ENCODE measurements around the gene RCN1.
"Not testable (repeated sequence)": the region's sequence is repeated elsewhere in the genome, so short reads cannot be mapped to it uniquely, and the experiment has no call there.

The RCN1 gene

DNA sequence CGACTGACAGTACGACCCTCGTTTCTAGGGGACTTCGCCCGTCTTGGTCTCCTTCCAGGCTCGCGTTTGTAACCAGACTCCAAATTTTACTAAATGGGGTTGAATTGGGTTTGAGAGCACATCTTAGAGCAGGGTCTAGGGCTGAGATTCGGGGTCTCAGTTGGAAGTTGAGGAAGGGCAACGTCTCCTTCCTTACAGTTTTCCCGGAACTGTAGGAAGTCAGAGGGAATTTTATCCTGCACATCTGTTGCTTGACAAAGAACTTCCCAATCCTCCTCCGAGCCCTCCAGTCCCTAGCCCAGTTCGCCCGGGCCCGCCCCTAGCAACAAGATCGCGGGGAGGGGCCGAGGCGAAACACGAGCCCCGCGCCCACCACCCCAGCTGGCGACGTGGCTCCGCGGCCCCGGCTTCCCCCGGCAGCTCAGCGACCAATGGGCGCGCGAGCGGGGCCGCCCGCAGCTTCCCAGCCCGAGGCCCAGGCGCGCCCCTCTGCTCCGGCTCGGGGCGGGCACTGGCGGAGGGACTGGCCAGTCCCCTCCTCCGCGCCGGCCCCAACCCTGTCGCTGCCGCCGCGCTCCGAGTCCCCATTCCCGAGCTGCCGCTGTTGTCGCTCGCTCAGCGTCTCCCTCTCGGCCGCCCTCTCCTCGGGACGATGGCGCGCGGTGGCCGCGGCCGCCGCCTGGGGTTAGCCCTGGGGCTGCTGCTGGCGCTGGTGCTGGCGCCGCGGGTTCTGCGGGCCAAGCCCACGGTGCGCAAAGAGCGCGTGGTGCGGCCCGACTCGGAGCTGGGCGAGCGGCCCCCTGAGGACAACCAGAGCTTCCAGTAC is at the start of gene RCN1:
TSS of gene RCN1 (plus strand) at position 530 of the 826 bp plus-strand sequence. CDS start at position 653, 123 bp downstream.
- no peak for DNase-seq (ENCODE audit: low spot score)

DNA sequence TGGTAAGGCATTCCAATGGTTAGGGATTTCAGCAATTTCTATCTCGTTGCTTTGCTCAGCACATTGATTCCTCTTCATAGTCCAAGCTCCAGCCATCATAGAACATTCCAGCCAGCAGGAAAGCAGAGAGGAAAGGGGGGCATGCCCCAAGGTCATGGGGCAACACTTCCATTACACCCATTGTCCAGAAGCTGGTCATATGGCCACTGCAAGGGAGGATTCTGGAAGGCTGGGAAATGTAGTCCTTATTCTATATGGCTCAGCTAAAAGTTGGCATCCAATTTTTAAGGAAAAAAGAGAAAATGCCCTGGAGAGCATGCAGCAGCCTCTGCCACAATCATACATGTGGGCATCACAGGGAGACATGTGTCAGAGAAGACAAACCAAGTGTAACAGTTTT is 47.1 kb upstream of the RCN1 start:
- DNase-seq (ENCODE audit: low spot score), result no peak

DNA sequence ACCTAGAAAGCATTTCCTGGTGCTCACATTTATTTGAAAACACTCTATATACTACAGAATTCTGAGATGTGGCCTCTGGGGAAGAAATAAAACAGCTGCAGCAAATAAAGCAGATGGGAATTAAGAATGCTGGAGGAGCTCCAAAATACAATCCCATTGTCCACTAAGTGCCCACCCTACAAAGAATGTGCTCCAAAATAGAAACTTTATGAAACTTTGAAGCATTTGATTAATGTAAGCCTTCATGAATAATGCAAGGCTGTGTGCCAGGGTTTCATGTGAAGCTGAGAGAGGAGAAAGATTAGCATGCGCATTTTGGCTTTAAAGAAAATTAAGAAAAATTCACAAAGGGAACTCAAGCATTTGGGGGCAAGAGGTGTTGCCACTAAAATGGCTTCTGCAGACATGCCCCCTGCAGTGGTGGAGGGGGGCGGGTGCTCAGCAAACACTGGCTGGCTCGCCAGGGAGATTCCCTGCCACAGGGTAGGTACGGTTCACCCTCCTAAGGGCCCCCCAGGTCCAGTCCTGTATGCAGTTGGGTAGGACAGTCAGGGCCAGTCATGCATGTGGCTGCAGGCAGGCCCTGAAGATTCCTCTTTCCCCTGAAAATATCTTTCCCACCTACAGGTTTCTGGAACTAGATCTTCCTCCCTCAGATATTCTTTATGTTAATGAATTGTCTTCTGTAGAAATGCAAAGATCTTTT is 46.6 kb upstream of the RCN1 start:
- no peak for DNase-seq (ENCODE audit: low spot score)

DNA sequence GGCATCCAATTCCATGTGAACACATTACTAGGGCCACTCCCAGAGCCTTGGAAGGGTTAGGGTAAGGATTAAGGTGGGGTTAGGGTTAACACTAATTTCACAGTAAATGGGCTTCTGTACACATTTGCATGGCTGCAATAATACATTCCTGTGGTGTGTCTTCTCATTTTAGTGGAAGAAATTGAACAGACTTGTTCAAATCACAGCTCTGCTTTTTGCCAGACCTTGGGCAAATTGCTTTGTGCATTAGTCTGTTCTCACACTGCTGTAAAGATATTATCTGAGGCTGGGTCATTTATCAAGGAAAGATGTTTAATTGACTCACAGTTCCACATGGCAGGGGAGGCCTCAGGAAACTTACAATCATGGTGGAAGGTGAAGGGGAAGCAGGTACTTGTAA is 45.4 kb upstream of the RCN1 start:
- DNase-seq (ENCODE audit: low spot score), result no peak

DNA sequence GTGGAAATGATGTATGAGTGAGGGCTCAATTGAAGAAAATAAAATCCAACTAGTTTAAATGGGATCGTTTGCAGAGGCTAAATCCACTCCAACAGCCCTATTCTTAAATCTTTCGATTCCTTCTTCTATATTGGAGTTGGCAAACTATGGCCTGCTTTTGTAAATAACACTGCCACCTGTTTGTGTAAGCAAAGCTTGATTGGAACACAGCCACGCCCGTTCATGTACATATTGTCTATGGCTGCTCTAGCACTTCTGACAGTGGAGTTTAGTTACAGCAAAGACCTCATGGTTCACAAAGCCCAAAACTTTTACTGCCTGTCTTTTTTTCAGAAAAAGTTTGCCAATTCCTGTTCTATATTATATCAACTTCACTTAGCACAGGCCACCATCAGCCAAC is 40.6 kb upstream of the RCN1 start:
- no peak for DNase-seq (ENCODE audit: low spot score)

DNA sequence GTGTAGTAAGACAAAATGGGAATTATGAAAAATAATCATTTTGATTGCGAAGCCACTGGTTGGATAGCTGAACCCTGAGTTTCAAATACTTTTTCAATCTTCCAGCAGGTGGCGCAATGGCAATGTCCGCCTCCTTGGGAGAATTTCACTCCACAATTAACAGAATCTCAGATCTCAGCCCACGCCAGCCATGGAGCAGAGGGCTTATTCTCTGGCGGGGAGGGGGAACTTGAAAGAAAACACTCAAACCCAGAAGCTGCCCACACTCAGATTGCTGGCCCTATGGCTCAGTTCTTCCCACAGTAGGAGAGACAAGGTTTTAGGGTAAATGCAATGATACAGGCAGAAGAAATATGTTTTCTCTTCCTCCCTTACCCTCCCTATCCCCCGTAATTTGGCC is 38.7 kb upstream of the RCN1 start:
- DNase-seq (ENCODE audit: low spot score), result peak; percentile 65

DNA sequence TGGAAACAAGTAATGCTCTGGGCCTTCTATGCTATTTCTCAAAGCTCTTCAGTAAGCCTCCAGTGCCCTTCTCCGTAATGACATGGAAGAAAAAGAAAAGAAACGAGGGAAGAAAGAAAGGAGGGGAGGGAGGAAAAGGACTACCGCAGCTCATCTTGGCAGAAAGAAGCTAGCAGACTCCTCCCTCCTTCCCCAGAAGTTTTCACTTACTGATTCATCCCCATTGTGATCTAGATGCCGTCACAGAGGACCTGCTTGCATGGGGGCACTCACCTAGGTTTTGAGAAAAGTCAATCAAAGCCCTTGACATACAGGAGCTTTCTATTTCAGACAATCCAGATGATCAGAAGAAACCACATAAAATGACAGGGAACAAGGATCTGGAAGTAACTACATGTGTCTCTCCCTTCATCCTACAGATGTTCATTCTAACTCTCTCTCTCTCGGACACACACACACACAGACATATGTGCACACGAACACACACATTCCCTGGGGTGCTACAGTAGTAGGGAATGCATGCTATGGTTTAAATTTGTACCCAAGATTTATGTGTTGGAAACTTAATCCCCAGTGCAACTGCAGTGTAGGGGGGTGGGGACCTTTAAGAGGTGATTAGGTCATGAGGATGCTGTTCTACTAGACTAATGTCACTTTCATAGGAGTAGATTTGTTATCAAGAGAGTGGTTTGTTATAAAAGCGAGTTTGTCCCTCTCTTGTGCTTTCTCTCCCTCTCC is 37.6 kb upstream of the RCN1 start:
- DNase-seq (ENCODE audit: low spot score), result no peak

DNA sequence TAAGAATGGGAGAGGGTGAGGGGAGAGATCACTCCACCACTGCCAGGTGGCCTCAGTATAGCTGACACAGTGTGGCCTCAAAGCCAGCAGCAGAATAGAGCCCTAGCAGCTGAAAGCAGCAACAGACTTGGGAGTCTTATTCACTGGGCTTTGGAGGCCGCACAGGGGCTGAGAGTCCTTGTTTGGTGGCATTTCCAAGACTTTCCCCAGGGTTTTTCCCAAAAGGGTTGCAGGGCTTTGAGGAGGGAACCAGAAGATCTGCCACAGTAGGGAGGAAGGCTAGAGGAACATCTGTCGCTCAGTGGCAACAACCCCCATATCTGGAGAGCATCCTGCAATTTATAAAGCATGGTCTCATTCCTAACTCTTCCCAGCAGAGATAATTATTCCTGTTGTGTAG is 35.0 kb upstream of the RCN1 start:
- no peak for DNase-seq (ENCODE audit: low spot score)

DNA sequence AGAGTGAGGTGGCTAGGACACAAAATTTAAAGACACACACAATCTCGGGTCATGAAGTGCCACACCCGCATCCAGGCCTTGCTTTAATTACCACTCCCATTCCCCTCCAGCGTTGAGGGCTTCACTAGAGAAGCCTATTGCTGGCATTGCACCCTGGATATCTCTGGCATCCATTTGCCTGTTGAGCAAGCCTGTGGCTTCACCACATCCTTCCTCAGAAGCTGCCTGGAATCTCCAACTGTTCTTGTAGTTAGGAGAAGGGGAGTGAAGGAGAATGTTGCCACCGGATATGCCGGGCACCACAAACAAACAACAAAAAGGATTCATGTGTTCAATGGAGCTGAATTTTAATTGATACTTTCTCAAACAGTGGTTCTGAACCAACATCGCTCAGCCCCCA is 34.4 kb upstream of the RCN1 start:
- DNase-seq (ENCODE audit: low spot score), result no peak

DNA sequence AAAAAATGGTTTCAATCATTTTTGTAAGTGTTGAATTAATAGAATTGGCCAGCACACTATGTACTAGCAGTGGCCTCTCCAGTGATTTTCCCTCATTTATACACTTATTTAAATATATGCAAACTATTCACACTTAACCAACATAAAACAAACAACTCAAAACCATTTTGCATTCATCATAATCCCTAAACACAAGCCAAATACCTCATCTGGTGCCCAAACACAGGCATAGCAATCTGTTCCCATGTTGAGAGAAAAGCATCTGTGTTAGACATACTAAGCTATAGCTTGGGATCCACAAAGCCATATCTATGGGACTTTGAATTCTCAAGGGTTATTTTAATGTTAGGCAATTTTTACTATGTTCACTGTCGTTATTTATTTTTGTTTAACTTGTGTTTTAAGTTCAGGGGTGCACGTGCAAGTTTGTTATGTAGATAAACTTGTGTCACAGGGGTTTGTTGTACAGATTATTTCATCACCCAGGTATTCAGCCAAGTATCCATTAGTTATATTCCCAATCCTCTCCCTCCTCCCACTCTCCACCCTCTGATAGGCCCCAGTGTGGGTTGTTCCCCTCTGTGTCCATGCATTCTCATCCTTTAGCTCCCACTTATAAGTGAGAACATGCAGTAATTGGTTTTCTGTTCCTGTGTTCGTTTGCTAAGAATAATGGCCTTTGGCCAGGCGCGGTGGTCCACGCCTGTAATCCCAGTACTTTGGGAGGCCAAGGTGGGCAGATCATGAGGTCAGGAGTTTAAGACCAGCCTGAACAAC is 31.0 kb upstream of the RCN1 start:
- no peak for DNase-seq (ENCODE audit: low spot score)

DNA sequence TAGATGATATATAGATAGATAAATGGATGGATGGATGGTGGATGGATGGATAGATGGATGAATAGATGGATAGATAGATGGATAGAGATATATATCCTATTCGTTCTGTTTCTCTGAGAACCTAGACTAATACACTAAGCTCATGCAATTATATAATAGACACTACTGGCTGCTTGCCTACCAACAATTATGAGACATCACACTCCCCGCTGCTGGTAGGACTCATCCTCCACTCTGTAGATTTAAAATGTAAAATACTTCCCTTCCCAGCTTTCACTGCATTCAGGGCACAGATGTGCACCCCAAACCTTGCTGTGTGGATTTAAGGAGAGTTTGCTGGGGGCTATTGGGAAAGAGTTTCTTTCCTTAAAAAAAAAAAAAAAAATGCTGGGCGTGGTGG is 28.3 kb upstream of the RCN1 start:
- DNase-seq (ENCODE audit: low spot score), result no peak

DNA sequence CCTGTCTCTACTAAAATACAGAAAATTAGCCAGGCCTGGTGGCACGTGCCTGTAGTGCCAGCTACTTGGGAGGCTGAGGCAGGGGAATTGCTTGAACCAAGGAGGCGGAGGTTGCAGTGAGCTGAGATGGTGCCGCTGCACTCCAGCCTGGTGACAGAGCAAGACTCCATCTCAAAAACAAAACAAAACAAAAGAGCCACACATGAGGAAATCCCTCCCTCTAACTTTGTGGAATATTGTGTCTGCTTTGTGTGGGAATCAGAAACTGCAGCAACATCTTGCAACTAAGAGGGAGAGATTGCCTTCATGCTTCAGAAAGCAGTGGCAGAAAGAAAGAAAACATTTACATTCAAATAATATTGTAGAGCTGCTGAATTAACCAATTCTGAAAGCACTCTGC is 27.8 kb upstream of the RCN1 start:
- not testable (repeated sequence) for DNase-seq (ENCODE audit: low spot score)

DNA sequence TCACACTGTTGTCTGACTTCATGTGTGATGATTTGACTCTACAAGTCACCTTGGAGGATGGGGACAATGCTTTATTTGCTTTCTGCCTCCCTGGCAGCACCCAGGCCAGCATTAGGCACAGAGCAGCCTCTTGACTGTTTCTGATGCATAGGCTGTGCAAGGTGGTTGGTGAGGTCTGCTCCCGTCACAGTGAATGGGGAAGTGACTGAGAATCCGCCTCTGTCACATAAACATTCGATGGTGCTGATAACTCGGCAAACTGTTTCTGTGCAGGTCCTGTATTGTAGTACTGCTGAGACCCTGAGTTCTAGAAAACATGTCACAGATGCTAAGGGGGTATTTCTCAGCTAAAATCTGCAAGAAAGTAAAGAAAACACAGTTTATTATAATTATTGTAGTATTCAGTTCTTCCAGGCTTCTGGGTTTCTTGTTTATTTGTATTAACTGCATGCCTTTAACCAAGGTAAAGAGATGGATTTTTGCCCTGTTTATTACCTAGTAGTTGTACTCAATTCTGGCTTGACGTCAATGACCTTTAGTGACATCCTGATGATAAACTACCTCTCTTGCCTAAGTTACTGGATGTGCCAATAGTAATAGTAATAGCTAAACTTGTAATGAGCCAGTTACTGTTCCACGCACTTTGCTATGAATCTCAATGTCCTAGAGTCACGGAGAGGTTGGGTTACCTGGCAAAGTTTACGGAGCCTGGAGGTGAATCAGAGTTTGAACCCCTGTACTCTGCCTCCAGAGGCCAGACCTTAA is 24.8 kb upstream of the RCN1 start:
- no peak for DNase-seq (ENCODE audit: low spot score)

DNA sequence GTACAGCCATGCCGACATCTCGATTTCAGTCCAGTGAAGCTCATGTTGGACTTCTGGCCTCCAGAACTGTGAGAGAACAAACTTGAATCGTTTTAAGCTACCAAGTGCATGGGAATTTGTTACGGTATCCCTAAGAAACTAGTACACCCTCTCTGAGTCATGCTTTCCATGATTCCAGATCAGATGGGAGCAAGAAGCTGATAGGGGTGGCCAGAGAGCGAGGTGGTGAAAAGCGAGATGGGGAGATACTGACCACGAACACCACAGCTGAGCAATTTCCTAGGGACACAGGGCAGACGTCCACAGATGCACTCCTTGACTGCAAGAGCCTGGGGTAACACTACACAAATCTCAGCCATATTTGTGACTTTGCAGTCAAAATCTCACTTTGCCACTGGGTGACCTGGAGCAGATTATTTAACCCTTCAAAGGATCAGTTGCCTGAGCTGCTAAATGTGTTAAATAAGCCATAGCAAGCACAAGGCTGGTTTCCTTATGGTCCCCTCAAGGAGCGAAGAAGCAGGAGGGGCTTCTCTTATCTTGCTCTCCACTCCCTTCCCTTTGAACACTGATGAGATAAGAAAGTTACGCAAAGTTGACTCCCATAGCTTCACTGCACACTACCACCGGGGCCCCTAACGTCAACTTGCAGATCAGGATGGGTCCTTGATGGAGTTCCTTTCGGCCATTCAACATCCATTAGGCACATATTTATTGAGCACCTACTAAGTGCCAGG is 22.6 kb upstream of the RCN1 start:
- no peak for DNase-seq (ENCODE audit: low spot score)

DNA sequence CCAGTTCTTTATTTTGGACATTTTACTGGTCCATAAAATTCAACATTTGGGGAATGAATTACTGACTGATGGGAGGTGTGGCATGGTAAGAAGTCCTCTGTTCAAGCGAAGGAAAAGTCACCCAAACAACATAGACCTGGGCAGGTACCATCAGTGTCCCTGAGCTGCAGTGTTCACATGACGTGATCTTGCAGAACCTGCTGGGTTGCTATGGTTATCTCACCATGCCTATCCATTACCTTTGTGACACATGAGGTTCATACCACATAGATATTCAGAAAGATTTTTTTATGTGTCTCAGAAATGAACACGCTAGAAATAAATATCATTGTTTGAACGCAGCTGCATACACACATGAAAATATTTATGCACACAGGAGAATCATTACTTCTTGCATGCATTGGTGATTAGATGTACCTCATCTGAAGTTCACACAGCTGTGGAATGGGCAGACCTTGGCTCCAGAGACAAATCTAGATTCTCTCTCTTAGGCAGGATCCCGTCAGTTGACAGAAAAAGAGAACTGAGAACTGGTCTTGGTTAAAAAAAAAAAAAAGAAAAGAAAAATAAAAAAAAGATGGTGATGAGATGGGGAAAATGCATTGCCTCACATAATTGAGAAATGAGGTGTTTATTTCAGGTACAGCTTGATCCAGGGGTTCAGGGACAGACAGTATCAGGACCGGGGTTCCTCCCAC is 21.4 kb upstream of the RCN1 start:
- no peak for DNase-seq (ENCODE audit: low spot score)

DNA sequence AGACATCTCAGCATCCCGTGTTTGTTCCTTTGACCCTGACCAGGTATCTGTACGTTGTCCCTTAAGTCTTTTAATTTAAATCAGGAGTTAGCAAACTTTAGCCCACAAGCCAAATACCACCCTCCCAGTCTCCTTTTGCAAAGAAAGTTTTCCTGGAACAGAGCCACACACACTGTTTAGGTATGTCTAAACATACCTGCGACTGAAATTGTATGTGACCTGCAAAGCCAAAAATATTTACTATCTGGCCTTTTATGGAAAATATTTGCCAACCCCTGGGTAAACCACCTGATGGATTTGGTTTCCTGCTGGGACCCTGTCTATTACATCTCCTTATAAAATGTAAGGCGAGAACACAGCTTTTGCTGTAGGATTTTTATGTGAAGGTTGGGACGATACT is 20.2 kb upstream of the RCN1 start:
- DNase-seq (ENCODE audit: low spot score), result no peak

DNA sequence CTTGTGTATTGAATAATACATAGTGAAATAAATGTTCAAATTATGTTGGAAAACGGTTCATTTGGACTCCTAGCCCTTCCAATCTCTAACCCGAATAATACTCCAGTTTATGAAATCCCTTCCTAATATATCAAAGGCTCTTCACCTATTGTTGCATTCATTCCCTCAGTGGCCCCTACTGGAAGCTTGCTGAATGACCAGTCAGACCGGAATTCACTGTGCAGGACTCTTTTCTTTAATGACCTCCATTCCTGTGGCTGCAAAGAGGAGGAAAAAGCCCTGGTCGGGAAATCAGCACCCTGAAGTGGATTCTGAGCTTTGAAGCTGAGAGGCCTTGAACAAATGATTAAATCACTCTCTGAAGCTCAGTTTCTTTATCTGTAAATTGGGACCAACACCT is 19.1 kb upstream of the RCN1 start:
- DNase-seq (ENCODE audit: low spot score), result no peak

DNA sequence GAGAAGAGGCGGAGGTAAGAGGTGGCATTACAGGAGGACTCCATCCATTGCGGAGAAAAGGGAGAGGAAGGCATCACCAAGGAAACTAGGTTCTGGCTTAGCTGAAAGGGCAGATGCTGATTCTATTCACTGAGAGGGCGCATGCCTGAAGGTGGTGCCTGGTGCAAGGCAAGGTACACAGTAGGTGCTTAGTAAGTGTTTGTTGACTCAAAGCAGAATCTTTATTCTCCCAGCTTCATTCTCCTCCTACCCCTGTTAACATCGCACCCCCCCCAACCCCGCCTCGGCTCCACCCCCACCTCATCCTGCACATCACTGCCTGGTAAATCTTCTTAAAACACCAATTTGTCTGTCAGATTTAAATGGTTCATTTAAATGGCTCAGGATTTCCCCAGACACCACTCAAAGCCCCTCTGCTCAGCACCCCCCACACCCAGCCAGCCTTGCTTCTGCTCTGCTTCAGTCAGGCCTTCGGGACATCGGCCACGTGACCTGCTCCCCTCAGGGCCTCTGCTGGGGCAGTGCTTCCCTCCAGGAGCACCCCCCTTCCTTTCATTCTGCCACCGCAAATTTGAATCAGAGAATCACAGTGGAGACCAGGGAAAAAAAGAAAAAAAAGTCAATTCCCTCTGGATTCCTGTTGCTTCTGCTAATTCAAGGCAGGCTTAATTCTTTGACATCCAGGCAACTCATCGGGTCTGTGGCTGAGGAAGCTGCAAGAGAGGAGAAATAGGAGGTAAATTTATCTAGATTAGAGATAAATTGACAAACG is 17.8 kb upstream of the RCN1 start:
- no peak for DNase-seq (ENCODE audit: low spot score)

DNA sequence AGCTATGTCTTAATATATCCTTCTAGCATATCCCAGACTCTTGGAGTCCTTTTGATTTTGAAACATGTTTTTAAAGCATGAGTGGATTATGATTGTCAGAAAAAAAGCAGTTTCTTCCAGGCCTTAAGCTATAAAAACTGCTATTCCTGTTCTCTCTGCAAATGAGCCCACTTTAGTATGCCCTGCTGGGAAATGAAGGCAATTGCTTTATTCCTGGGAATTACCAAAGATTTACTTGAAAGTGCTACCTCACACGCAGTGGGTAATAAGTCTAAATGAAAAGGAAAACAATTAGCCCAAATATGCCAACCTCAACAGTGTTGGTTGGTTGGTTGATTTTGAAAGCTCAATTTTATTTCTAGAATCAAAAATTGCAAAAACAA is 17.2 kb upstream of the RCN1 start:
- DNase-seq (ENCODE audit: low spot score), result no peak

All from pons (tissue), 1 donor.